ENCODE measurements around the gene POMGNT1.

POMGNT1 gene

GRCh38 chr1:46192171-46192570, 6.1 kb downstream of the POMGNT1 start:
- H3K27ac ChIP-seq: no peak overlapping the region
- no peaks in the 10 kb centered on the region for H4K20me1 ChIP-seq (ENCODE audit: insufficient read depth)
- H3K4me2 ChIP-seq: no peak overlapping the region
- no peak for TF ChIP-seq CTCF (conservative IDR thresholded peaks at IDR 0.05; ENCODE audit: low read depth, low read length)
- no peaks in the 10 kb centered on the region for H3K79me2 ChIP-seq (ENCODE audit: insufficient read depth, low read depth)
- no peaks in the 10 kb centered on the region for H3K4me1 ChIP-seq (ENCODE audit: low read depth, poor library complexity, severe bottlenecking)
- H3K27me3 ChIP-seq (ENCODE audit: insufficient read depth, low read depth): no peaks in the 10 kb centered on the region
- H3K4me3 ChIP-seq (IDR thresholded peaks at IDR 0.05; ENCODE audit: insufficient read depth, low read depth, low read length): no peak overlapping the region
- H3K36me3 ChIP-seq (ENCODE audit: insufficient read depth): no peaks in the 10 kb centered on the region
- no peak overlapping the region for H2AFZ ChIP-seq (ENCODE audit: low read depth)
- no peak overlapping the region for H3K9ac ChIP-seq

- no peaks in the 10 kb centered on the region for H4K20me1 ChIP-seq (ENCODE audit: insufficient read depth)
- no peaks in the 10 kb centered on the region for H3K36me3 ChIP-seq (ENCODE audit: insufficient read depth)
- no peaks in the 10 kb centered on the region for H3K27me3 ChIP-seq (ENCODE audit: insufficient read depth, low read depth)
- no peak for TF ChIP-seq CTCF (conservative IDR thresholded peaks at IDR 0.05; ENCODE audit: low read depth, low read length)
- H3K4me3 ChIP-seq (IDR thresholded peaks at IDR 0.05; ENCODE audit: insufficient read depth, low read depth, low read length): no peak overlapping the region
- no peaks in the 10 kb centered on the region for H3K4me1 ChIP-seq (ENCODE audit: low read depth, poor library complexity, severe bottlenecking)
- no peaks in the 10 kb centered on the region for H3K79me2 ChIP-seq (ENCODE audit: insufficient read depth, low read depth)
- H3K4me2 ChIP-seq: no peak overlapping the region
- H3K9ac ChIP-seq: no peak overlapping the region
- H3K27ac ChIP-seq: no peak overlapping the region
- no peak overlapping the region for H2AFZ ChIP-seq (ENCODE audit: low read depth)
Measured at GRCh38 chr1:46191033-46191701, 7.1 kb downstream of the POMGNT1 start.

- Histone ChIP-seq H2AFZ (ENCODE audit: low read depth) (no peak overlapping the region), H3K9ac (no peak overlapping the region)
Measured at GRCh38 chr1:46190539-46190938, 7.7 kb downstream of the POMGNT1 start.

GRCh38 chr1:46188295-46189030, 9.8 kb downstream of the POMGNT1 start:
- Histone ChIP-seq H3K27ac (no peak overlapping the region), H3K36me3 (ENCODE audit: insufficient read depth) (no peaks in the 10 kb centered on the region), H3K4me1 (ENCODE audit: low read depth, poor library complexity, severe bottlenecking) (no peaks in the 10 kb centered on the region), H3K79me2 (ENCODE audit: insufficient read depth, low read depth) (no peaks in the 10 kb centered on the region), H4K20me1 (ENCODE audit: insufficient read depth) (no peaks in the 10 kb centered on the region), H3K4me2 (no peak overlapping the region), H2AFZ (ENCODE audit: low read depth) (no peak overlapping the region), H3K27me3 (ENCODE audit: insufficient read depth, low read depth) (no peaks in the 10 kb centered on the region), H3K9ac (no peak overlapping the region), H3K4me3 (IDR thresholded peaks at IDR 0.05; ENCODE audit: insufficient read depth, low read depth, low read length) (no peak overlapping the region)
- no peak for TF ChIP-seq CTCF (conservative IDR thresholded peaks at IDR 0.05; ENCODE audit: low read depth, low read length)

More at GRCh38 chr1:46190539-46190938, 7.7 kb downstream of the POMGNT1 start:
- Histone ChIP-seq H3K79me2 (ENCODE audit: insufficient read depth, low read depth) (no peaks in the 10 kb centered on the region), H3K36me3 (ENCODE audit: insufficient read depth) (no peaks in the 10 kb centered on the region), H3K4me2 (no peak overlapping the region), H3K4me3 (IDR thresholded peaks at IDR 0.05; ENCODE audit: insufficient read depth, low read depth, low read length) (no peak overlapping the region), H3K27me3 (ENCODE audit: insufficient read depth, low read depth) (no peaks in the 10 kb centered on the region), H4K20me1 (ENCODE audit: insufficient read depth) (no peaks in the 10 kb centered on the region), H3K4me1 (ENCODE audit: low read depth, poor library complexity, severe bottlenecking) (no peaks in the 10 kb centered on the region), H3K27ac (no peak overlapping the region)
- TF ChIP-seq CTCF (conservative IDR thresholded peaks at IDR 0.05; ENCODE audit: low read depth, low read length): no peak

Measured in KMS-11 (cell line).